ENCODE results near the gene ADAMTS9.

ADAMTS9 gene

GRCh38 chr3:64560791-64561190 lies 127.0 kb downstream of the ADAMTS9 start:
- peaks cover 5% of the 10 kb centered on the region for H3K4me1 ChIP-seq (ENCODE audit: control insufficient read depth, insufficient read depth, low read length)
- H3K4me3 ChIP-seq (ENCODE audit: low read depth, low read length) = no peak overlapping the region
- no peak overlapping the region for H3K9ac ChIP-seq (ENCODE audit: low read depth, low read length)
- no peaks in the 10 kb centered on the region for H3K9me3 ChIP-seq (ENCODE audit: control insufficient read depth, insufficient read depth, low read length)
- H3K36me3 ChIP-seq (ENCODE audit: control insufficient read depth, insufficient read depth, low read length) = no peaks in the 10 kb centered on the region
- H3K27me3 ChIP-seq (ENCODE audit: control insufficient read depth, insufficient read depth, low read length) = no peaks in the 10 kb centered on the region

- Histone ChIP-seq H3K4me1 (ENCODE audit: control insufficient read depth, insufficient read depth, low read length) (peaks cover 5% of the 10 kb centered on the region), H3K27me3 (ENCODE audit: control insufficient read depth, insufficient read depth, low read length) (no peaks in the 10 kb centered on the region), H3K9ac (ENCODE audit: low read depth, low read length) (no peak overlapping the region), H3K36me3 (ENCODE audit: control insufficient read depth, insufficient read depth, low read length) (no peaks in the 10 kb centered on the region), H3K4me3 (ENCODE audit: low read depth, low read length) (no peak overlapping the region), H3K9me3 (ENCODE audit: control insufficient read depth, insufficient read depth, low read length) (no peaks in the 10 kb centered on the region)
Observed at GRCh38 chr3:64559588-64559987, 128.2 kb downstream of the ADAMTS9 start.

- Histone ChIP-seq H3K9ac (ENCODE audit: low read depth, low read length) (no peak overlapping the region), H3K4me1 (ENCODE audit: control insufficient read depth, insufficient read depth, low read length) (no peaks in the 10 kb centered on the region), H3K36me3 (ENCODE audit: control insufficient read depth, insufficient read depth, low read length) (no peaks in the 10 kb centered on the region), H3K4me3 (ENCODE audit: low read depth, low read length) (no peak overlapping the region), H3K27me3 (ENCODE audit: control insufficient read depth, insufficient read depth, low read length) (no peaks in the 10 kb centered on the region), H3K9me3 (ENCODE audit: control insufficient read depth, insufficient read depth, low read length) (no peaks in the 10 kb centered on the region)
Observed at GRCh38 chr3:64556046-64556445, 131.8 kb downstream of the ADAMTS9 start.

GRCh38 chr3:64555351-64555750 lies 132.4 kb downstream of the ADAMTS9 start:
- Histone ChIP-seq H3K27me3 (ENCODE audit: control insufficient read depth, insufficient read depth, low read length) (no peaks in the 10 kb centered on the region), H3K36me3 (ENCODE audit: control insufficient read depth, insufficient read depth, low read length) (no peaks in the 10 kb centered on the region), H3K9ac (ENCODE audit: low read depth, low read length) (no peak overlapping the region), H3K9me3 (ENCODE audit: control insufficient read depth, insufficient read depth, low read length) (no peaks in the 10 kb centered on the region), H3K4me3 (ENCODE audit: low read depth, low read length) (no peak overlapping the region), H3K4me1 (ENCODE audit: control insufficient read depth, insufficient read depth, low read length) (no peaks in the 10 kb centered on the region)

- no peak overlapping the region for H3K4me3 ChIP-seq (ENCODE audit: low read depth, low read length)
Observed at GRCh38 chr3:64554096-64554920, 133.5 kb downstream of the ADAMTS9 start.

GRCh38 chr3:64552966-64553365 lies 134.8 kb downstream of the ADAMTS9 start:
- Histone ChIP-seq H3K27me3 (ENCODE audit: control insufficient read depth, insufficient read depth, low read length) (no peaks in the 10 kb centered on the region), H3K9me3 (ENCODE audit: control insufficient read depth, insufficient read depth, low read length) (no peaks in the 10 kb centered on the region), H3K36me3 (ENCODE audit: control insufficient read depth, insufficient read depth, low read length) (no peaks in the 10 kb centered on the region), H3K4me3 (ENCODE audit: low read depth, low read length) (no peak overlapping the region), H3K4me1 (ENCODE audit: control insufficient read depth, insufficient read depth, low read length) (no peaks in the 10 kb centered on the region), H3K9ac (ENCODE audit: low read depth, low read length) (no peak overlapping the region)

More at GRCh38 chr3:64554096-64554920, 133.5 kb downstream of the ADAMTS9 start:
- Histone ChIP-seq H3K9me3 (ENCODE audit: control insufficient read depth, insufficient read depth, low read length) (no peaks in the 10 kb centered on the region), H3K9ac (ENCODE audit: low read depth, low read length) (no peak overlapping the region), H3K36me3 (ENCODE audit: control insufficient read depth, insufficient read depth, low read length) (no peaks in the 10 kb centered on the region), H3K27me3 (ENCODE audit: control insufficient read depth, insufficient read depth, low read length) (no peaks in the 10 kb centered on the region), H3K4me1 (ENCODE audit: control insufficient read depth, insufficient read depth, low read length) (no peaks in the 10 kb centered on the region)

- H3K4me1 ChIP-seq (ENCODE audit: control insufficient read depth, insufficient read depth, low read length) = no peaks in the 10 kb centered on the region
Observed at GRCh38 chr3:64552160-64552559, 135.6 kb downstream of the ADAMTS9 start.

GRCh38 chr3:64551697-64552096 lies 136.1 kb downstream of the ADAMTS9 start:
- no peak overlapping the region for H3K9ac ChIP-seq (ENCODE audit: low read depth, low read length)

More at GRCh38 chr3:64552160-64552559, 135.6 kb downstream of the ADAMTS9 start:
- Histone ChIP-seq H3K9me3 (ENCODE audit: control insufficient read depth, insufficient read depth, low read length) (no peaks in the 10 kb centered on the region), H3K9ac (ENCODE audit: low read depth, low read length) (no peak overlapping the region), H3K27me3 (ENCODE audit: control insufficient read depth, insufficient read depth, low read length) (no peaks in the 10 kb centered on the region), H3K4me3 (ENCODE audit: low read depth, low read length) (no peak overlapping the region), H3K36me3 (ENCODE audit: control insufficient read depth, insufficient read depth, low read length) (no peaks in the 10 kb centered on the region)

GRCh38 chr3:64550745-64551144 lies 137.1 kb downstream of the ADAMTS9 start:
- no peaks in the 10 kb centered on the region for H3K4me1 ChIP-seq (ENCODE audit: control insufficient read depth, insufficient read depth, low read length)
- no peaks in the 10 kb centered on the region for H3K9me3 ChIP-seq (ENCODE audit: control insufficient read depth, insufficient read depth, low read length)
- no peak overlapping the region for H3K9ac ChIP-seq (ENCODE audit: low read depth, low read length)
- no peaks in the 10 kb centered on the region for H3K27me3 ChIP-seq (ENCODE audit: control insufficient read depth, insufficient read depth, low read length)
- H3K4me3 ChIP-seq (ENCODE audit: low read depth, low read length) = no peak overlapping the region
- H3K36me3 ChIP-seq (ENCODE audit: control insufficient read depth, insufficient read depth, low read length) = no peaks in the 10 kb centered on the region

More at GRCh38 chr3:64551697-64552096, 136.1 kb downstream of the ADAMTS9 start:
- no peaks in the 10 kb centered on the region for H3K27me3 ChIP-seq (ENCODE audit: control insufficient read depth, insufficient read depth, low read length)
- no peaks in the 10 kb centered on the region for H3K36me3 ChIP-seq (ENCODE audit: control insufficient read depth, insufficient read depth, low read length)
- H3K4me3 ChIP-seq (ENCODE audit: low read depth, low read length) = no peak overlapping the region
- H3K9me3 ChIP-seq (ENCODE audit: control insufficient read depth, insufficient read depth, low read length) = no peaks in the 10 kb centered on the region
- H3K4me1 ChIP-seq (ENCODE audit: control insufficient read depth, insufficient read depth, low read length) = no peaks in the 10 kb centered on the region

- Histone ChIP-seq H3K9ac (ENCODE audit: low read depth, low read length) (no peak overlapping the region), H3K4me3 (ENCODE audit: low read depth, low read length) (no peak overlapping the region)
Observed at GRCh38 chr3:64549869-64550268, 137.9 kb downstream of the ADAMTS9 start.

GRCh38 chr3:64548200-64548889 lies 139.5 kb downstream of the ADAMTS9 start:
- no peaks in the 10 kb centered on the region for H3K27me3 ChIP-seq (ENCODE audit: control insufficient read depth, insufficient read depth, low read length)
- no peaks in the 10 kb centered on the region for H3K4me1 ChIP-seq (ENCODE audit: control insufficient read depth, insufficient read depth, low read length)
- H3K36me3 ChIP-seq (ENCODE audit: control insufficient read depth, insufficient read depth, low read length) = no peaks in the 10 kb centered on the region
- H3K9ac ChIP-seq (ENCODE audit: low read depth, low read length) = no peak overlapping the region
- H3K4me3 ChIP-seq (ENCODE audit: low read depth, low read length) = no peak overlapping the region
- no peaks in the 10 kb centered on the region for H3K9me3 ChIP-seq (ENCODE audit: control insufficient read depth, insufficient read depth, low read length)

More at GRCh38 chr3:64549869-64550268, 137.9 kb downstream of the ADAMTS9 start:
- Histone ChIP-seq H3K27me3 (ENCODE audit: control insufficient read depth, insufficient read depth, low read length) (no peaks in the 10 kb centered on the region), H3K9me3 (ENCODE audit: control insufficient read depth, insufficient read depth, low read length) (no peaks in the 10 kb centered on the region), H3K36me3 (ENCODE audit: control insufficient read depth, insufficient read depth, low read length) (no peaks in the 10 kb centered on the region), H3K4me1 (ENCODE audit: control insufficient read depth, insufficient read depth, low read length) (no peaks in the 10 kb centered on the region)

GRCh38 chr3:64546856-64547255 lies 140.9 kb downstream of the ADAMTS9 start:
- Histone ChIP-seq H3K36me3 (ENCODE audit: control insufficient read depth, insufficient read depth, low read length) (no peaks in the 10 kb centered on the region), H3K4me1 (ENCODE audit: control insufficient read depth, insufficient read depth, low read length) (no peaks in the 10 kb centered on the region), H3K9me3 (ENCODE audit: control insufficient read depth, insufficient read depth, low read length) (no peaks in the 10 kb centered on the region), H3K4me3 (ENCODE audit: low read depth, low read length) (no peak overlapping the region), H3K9ac (ENCODE audit: low read depth, low read length) (no peak overlapping the region), H3K27me3 (ENCODE audit: control insufficient read depth, insufficient read depth, low read length) (no peaks in the 10 kb centered on the region)
